Transverse colon (tissue), 4 donors: ENCODE data around the gene GPX4. TPM values are rescaled to one million over a fixed set of nuclear protein-coding genes. Genes with fewer than 3 reads are reported as not detected.

Experiments used
- DNase-seq: peaks from one replicate; pipeline ENCODE4 v3.0.0-alpha.2; 2019
- H3K27ac ChIP-seq, 4 donors: fragments of 200-600 bp; sonication (generic); 2 replicates each; pipeline ENCODE4 v1.5.1; 2016 to 2018; ENCODE audit warnings: inconsistent platforms in 4 of 4
- H3K27me3 ChIP-seq: fragments of 200-600 bp; sonication (generic); 2 replicates; pipeline ENCODE4 v1.5.1; 2017; ENCODE audit warnings: inconsistent platforms
- H3K36me3 ChIP-seq, 4 donors: fragments of 200-600 bp; sonication (generic); 2 replicates each; pipeline ENCODE4 v1.5.1; 2017 to 2019; ENCODE audit warnings: inconsistent platforms in 4 of 4
- H3K4me1 ChIP-seq, 4 donors: fragments of 200-600 bp; sonication (generic); 2 replicates each; pipeline ENCODE4 v1.5.1; 2017 to 2020; ENCODE audit warnings: inconsistent platforms in 4 of 4
- H3K4me3 ChIP-seq, 4 donors: fragments of 200-600 bp; sonication (generic); 1 replicate in 1 of 4; 2 replicates in 3 of 4; pipeline versions ENCODE4 v1.5.1 to v1.6.1; 2017 to 2019; ENCODE audit warnings: inconsistent platforms in 4 of 4
- H3K9me3 ChIP-seq, 2 donors: fragments of 200-600 bp; sonication (generic); 2 replicates each; pipeline ENCODE4 v1.5.1; 2017 to 2019; ENCODE audit warnings: inconsistent platforms in 2 of 2
- CTCF ChIP-seq, 5 experiments: fragments of 200-600 bp in 3 of 5; fragments of 450-650 bp in 2 of 5; sonication (generic) in 3 of 5; IDR thresholded peaks; 1 replicate in 2 of 5; 2 replicates in 3 of 5; pipeline ENCODE4 v1.5.1; 2016 to 2017; ENCODE audit warnings: antibody characterized with exemption in 5 of 5, inconsistent platforms in 3 of 5, mild to moderate bottlenecking in 2 of 5, moderate library complexity in 1 of 5
- EP300 ChIP-seq: sonication (generic); formaldehyde crosslinking; IDR thresholded peaks from one replicate; pipeline ENCODE4 v1.6.1; 2017; ENCODE audit warnings: antibody characterized with exemption, low read depth
- POLR2A ChIP-seq: fragments of 450-650 bp; IDR thresholded peaks from one replicate; pipeline ENCODE4 v1.6.1; 2016; ENCODE audit warnings: antibody characterized with exemption, mild to moderate bottlenecking, moderate library complexity
- POLR2AphosphoS5 ChIP-seq, 3 donors: sonication (generic); formaldehyde crosslinking; IDR thresholded peaks; one replicate each; pipeline ENCODE4 v1.6.1; 2016; ENCODE audit warnings: antibody characterized with exemption in 3 of 3
- WGBS, 2 donors: methylation state at CpG; one replicate each; pipeline ENCODE4 v1.1.5; 2018; ENCODE audit warnings: low coverage in 1 of 2; 5-methylcytosine and 5-hydroxymethylcytosine counted together
- in situ Hi-C, 4 donors: fragments of 200-750 bp; cut with MboI; loops; one replicate each; pipeline versions ENCODE4 v1.15.0 to v1.15.1; 2017; ENCODE audit warnings: low sequenced_read_pairs in 3 of 4, low pct_ligation_motif_present in 1 of 4, low pct_unique_long_range_greater_than_20kb in 1 of 4
- intact Hi-C: fragments of 100-400 bp; cut with DNase I; formaldehyde crosslinking; loops from one replicate; pipeline ENCODE4 v1.15.1; 2023; ENCODE audit warnings: low total_unique reads
- total RNA-seq, 4 donors: library from RNA; depleted of rRNA; stranded (reverse); fragments of >200 nt; gene quantifications; one replicate each; pipeline ENCODE4 v1.1.0, GENCODE V29; 2016

The GPX4 gene
- total RNA-seq, 4 donors from 2014 or later = 115 to 426 (median 261) TPM

DNA sequence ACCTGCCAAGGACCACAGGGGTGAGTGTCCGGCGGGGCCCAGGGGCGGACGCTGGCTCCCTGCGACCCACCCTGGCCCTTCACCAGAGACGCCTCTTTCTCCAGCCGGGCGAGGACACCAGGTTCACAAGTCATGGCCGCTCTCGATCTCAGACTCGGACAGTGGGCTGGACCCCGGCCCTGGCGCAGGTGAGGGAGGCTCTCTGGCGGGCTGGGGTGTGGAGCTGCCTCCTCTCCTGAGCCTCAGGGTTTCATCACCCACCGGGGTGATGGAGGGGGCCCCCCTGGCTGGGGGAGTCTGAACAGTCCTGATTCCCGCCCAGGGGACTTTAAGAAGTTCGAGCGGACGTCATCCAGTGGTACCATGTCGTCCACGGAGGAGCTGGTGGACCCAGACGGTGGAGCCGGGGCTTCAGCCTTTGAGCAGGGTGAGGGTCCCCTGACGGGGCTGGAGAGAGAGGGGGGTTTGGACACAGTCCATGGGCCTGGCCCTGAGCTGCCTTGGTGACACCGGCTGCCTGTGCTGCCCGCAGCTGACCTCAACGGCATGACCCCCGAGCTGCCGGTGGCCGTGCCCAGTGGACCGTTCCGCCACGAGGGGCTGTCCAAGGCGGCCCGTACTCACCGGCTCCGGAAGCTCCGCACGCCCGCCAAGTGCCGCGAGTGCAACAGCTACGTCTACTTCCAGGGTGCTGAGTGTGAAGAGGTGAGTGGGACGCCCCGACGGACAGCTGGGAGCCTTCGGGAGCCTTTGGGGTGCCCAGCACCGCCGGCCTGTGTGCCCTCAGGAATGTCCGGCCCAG, 23.2 kb upstream of the GPX4 start:
- intact Hi-C loops = no loop called here
- Histone ChIP-seq H3K27ac (no peak overlapping the region), H3K36me3 (no peaks in the 10 kb centered on the region), H3K4me1 (peaks cover 0 to 53% (median 22%) of the 10 kb centered on the region in 4 donors), H3K9me3 (no peaks in the 10 kb centered on the region), H3K27me3 (no peaks in the 10 kb centered on the region), H3K4me3 (no peak overlapping the region)
- WGBS, 2 donors = 95% methylated on average over 40 of the region's 50 CpGs; no CpG with 5 or more reads in 1 of the 2 donors
- no peak for DNase-seq
- TF ChIP-seq CTCF (IDR thresholded peaks at IDR 0.05) (no peak), POLR2A (no peak), POLR2AphosphoS5 (IDR thresholded peaks at IDR 0.05) (no peak), EP300 (no peak)
- in situ Hi-C loops = no loop called here

DNA sequence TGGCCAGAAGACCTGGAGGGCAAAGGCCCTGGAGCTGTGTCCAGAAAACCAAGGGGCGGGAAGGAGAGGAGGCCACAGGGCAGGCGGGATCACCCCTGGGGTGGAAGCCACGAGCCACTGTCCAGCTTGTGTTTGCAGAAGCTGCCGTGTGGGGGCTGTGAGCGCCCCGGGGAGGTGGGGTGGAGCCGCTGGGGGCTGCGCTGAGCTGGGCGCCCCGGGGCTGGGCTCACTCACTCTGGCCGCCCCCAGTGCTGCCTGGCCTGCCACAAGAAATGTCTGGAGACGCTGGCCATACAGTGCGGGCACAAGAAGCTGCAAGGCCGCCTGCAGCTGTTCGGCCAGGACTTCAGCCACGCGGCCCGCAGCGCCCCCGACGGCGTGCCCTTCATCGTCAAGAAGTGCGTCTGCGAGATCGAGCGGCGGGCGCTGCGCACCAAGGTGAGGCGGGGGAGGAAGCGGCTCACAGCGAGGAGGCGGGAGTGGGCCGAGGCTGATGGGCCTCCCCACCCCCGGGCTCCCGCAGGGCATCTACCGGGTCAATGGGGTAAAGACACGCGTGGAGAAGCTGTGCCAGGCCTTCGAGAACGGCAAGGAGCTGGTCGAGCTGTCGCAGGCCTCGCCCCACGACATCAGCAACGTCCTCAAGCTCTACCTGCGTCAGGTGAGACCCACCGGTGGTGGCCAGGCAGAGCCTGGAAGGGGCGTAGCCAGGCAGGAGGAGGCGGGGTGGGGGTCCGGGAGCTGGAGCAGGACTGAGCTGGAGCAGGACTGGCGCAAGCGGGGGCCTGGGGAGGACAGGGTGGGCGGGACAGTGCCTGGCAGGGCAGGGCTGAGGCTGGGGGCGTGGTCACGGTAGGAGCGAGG, 22.3 kb upstream of the GPX4 start:
- DNase-seq = no peak
- no peaks in the 10 kb centered on the region for H3K9me3 ChIP-seq
- H3K4me1 ChIP-seq = peaks cover 0 to 44% (median 19%) of the 10 kb centered on the region in 4 donors
- WGBS, 2 donors = 77% methylated on average over 46 of the region's 58 CpGs; no CpG with 5 or more reads in 1 of the 2 donors
- H3K4me3 ChIP-seq = peak overlapping the region in 2 of 4 donors; percentile 7 to 15
- in situ Hi-C loops = no loop called here
- no peaks in the 10 kb centered on the region for H3K36me3 ChIP-seq
- intact Hi-C loops = no loop called here
- peak overlapping the region; percentile 35 to 73 (median 64) for H3K27ac ChIP-seq
- no peaks in the 10 kb centered on the region for H3K27me3 ChIP-seq
- TF ChIP-seq CTCF (IDR thresholded peaks at IDR 0.05) = no peak
- TF ChIP-seq EP300 = no peak
- TF ChIP-seq POLR2AphosphoS5 (IDR thresholded peaks at IDR 0.05) = no peak
- no peak for TF ChIP-seq POLR2A

DNA sequence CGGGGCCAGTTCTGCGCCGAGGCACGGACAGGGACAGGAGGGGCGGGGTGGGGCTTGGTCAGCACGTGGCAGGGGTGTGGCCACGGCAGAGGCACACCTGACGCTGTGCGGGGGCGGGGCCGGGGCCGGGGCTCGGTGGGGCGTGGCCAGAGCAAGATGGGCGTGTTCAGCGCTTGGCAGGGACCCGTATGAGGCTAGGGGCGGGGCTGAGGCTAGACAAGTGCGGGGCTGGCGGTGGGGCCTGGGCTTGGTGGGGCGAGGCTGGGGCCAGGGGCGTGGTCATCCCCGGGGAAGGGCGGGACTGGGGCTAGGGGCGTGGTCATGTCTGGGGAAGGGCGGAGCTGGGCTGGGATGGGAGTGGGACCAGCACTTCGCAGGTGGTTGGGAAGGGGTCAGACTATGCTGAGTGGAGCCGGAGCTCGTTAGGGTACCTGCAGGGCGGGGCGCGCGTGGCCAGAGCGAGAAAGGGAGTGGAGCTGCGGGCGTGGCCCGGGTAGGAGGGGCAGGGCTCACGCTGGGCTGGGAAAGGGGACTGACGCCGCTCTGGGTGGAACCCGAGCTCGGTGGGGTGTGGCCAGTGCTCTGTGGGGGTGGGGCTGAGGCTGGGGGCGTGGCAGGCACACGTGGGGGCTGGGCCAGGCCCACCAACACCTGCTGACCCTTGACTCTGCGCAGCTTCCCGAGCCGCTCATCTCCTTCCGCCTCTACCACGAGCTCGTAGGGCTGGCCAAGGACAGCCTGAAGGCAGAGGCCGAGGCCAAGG, 21.4 kb upstream of the GPX4 start:
- WGBS, 2 donors = 19% methylated on average over 35 of the region's 51 CpGs; no CpG with 5 or more reads in 1 of the 2 donors
- intact Hi-C loops (no loop called here), in situ Hi-C loops (no loop called here)
- Histone ChIP-seq H3K27me3 (no peaks in the 10 kb centered on the region), H3K4me1 (peaks cover 0 to 36% (median 20%) of the 10 kb centered on the region in 4 donors), H3K27ac (peak overlapping the region; percentile 61 to 73 (median 70)), H3K36me3 (no peaks in the 10 kb centered on the region), H3K9me3 (no peaks in the 10 kb centered on the region), H3K4me3 (peak overlapping the region in 3 of 4 donors; percentile 22 to 38 (median 38))
- DNase-seq = peak; percentile 96
- TF ChIP-seq EP300 = no peak
- TF ChIP-seq POLR2A = peak; percentile 58
- TF ChIP-seq POLR2AphosphoS5 (IDR thresholded peaks at IDR 0.05) = peak in 2 of 3 donors; percentile 71 to 80

GRCh38 chr19:1082928-1083816, 20.6 kb upstream of the GPX4 start:
- Histone ChIP-seq H3K27me3 (no peaks in the 10 kb centered on the region), H3K36me3 (no peaks in the 10 kb centered on the region), H3K4me1 (peaks cover 2 to 36% (median 22%) of the 10 kb centered on the region in 4 donors), H3K9me3 (no peaks in the 10 kb centered on the region), H3K4me3 (peak overlapping the region in 3 of 4 donors; percentile 22 to 38 (median 38)), H3K27ac (peak overlapping the region; percentile 61 to 73 (median 70))
- intact Hi-C loops (no loop called here), in situ Hi-C loops (no loop called here)
- DNase-seq = peak; percentile 14
- TF ChIP-seq POLR2AphosphoS5 (IDR thresholded peaks at IDR 0.05) = no peak
- no peak for TF ChIP-seq POLR2A
- 60 to 73% methylated on average over 1 to 33 of the region's 59 CpGs for WGBS, 2 donors
